Suprapubic skin (tissue), 3 donors: ENCODE results near the gene GOLGA5.
"Not testable (repeated sequence)": the region's sequence is repeated elsewhere in the genome, so short reads cannot be mapped to it uniquely, and the experiment has no call there.

Source experiments
- CTCF ChIP-seq, 2 donors: fragments of 200-600 bp in 1 of 2; fragments of 450-650 bp in 1 of 2; sonication (generic) in 1 of 2; IDR thresholded peaks; one replicate each; pipeline ENCODE4 v1.5.1; 2016 to 2019; ENCODE audit warnings: antibody characterized with exemption in 2 of 2, mild to moderate bottlenecking in 1 of 2, moderate library complexity in 1 of 2
- POLR2A ChIP-seq, 2 donors: fragments of 450-650 bp; IDR thresholded peaks; one replicate each; pipeline ENCODE4 v1.6.1; 2017; ENCODE audit warnings: antibody characterized with exemption in 2 of 2, mild to moderate bottlenecking in 2 of 2, moderate library complexity in 2 of 2

GRCh38 chr14:92819680-92820535 lies 25.8 kb downstream of the GOLGA5 start:
- TF ChIP-seq CTCF, POLR2A (IDR thresholded peaks at IDR 0.05): not testable (repeated sequence)
